ENCODE measurements around the gene GGPS1.

Gene GGPS1

DNA sequence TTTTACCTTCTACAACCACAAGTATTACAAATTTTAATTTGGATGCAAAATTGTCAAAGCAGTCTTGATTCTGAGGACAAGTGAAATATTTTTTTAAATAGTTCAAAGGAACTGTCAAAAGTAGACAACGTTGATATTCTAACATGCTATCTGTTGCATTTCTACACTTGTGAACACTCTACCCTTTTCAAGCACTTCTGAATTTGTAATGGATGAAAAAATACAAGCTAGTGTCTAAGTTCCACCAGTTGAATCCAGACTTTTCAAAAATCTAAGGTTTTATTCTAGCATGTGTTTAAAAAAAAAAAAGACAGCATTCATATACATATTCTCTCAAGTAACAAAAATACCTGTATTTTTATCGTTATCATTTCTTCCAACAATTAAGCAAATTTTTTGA lies 2.5 kb upstream of the GGPS1 start:
- in situ Hi-C loops (cut with HindIII; ENCODE audit: low sequenced_read_pairs), result no loop called here
- no peak for DNase-seq (ENCODE audit: low read depth, low spot score)
- peak overlapping the region; percentile 97 for H3K4me3 ChIP-seq (ENCODE audit: low read depth, low read length)
- TF ChIP-seq CTCF (IDR thresholded peaks at IDR 0.05; ENCODE audit: low read depth, low read length), result no peak

DNA sequence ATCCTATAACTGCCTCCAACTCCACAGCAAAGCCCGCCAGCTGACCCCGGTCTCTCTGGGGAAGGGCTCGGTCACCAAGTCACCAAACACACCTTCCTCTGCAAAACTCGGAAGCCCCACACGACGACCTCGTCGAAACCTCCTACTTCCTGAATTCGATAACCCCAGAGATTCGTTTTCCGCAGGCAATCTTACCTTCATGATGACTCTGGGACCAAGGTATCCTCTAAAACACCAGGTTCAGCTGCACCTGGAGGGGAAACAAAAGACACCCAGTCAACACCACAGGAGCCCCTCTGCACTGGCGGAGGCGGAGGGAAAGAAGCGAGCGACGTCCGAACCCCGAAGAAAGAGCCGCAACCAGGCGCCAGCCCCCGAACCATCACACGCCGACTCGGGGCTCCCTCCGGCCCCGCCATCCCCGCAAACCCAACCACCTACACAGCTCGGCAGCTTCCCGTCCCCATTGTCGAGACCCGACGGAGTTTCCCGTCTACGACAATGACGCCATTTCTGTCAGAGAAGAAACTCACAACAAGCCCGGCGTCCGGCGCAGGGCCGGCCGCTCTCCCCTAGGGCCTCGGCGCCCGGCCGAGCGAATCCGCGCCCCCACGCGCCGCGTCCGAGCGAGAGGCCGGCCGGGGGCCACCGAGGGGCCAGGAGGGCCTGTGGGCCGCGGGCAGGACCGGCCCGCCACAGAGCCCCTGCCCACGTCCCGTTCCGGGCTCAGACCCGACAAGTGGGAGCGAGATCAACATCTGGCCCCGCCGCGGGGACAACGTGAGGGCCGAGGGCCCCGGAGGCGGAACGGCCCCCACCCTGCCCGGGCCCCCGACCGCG lies 1.4 kb upstream of the GGPS1 start:
- in situ Hi-C loops (cut with HindIII; ENCODE audit: low sequenced_read_pairs), result no loop called here

GRCh38 chr1:235327559-235328270 lies 655 bp upstream of the GGPS1 start, which contains the start of gene ARID4B:
Gene ARID4B (minus strand): TSS chr1:235328179. CDS start chr1:235326919, 1,260 bp downstream.
- in situ Hi-C loops (cut with HindIII; ENCODE audit: low sequenced_read_pairs), result no loop called here
- peak within 1 kb of the TSS; percentile 97 for H3K4me3 ChIP-seq (ENCODE audit: low read depth, low read length)

More for the DNA sequence above, 1.4 kb upstream of the GGPS1 start:
- DNase-seq (ENCODE audit: low read depth, low spot score), result no peak
- no peak for TF ChIP-seq CTCF (IDR thresholded peaks at IDR 0.05; ENCODE audit: low read depth, low read length)
- peak overlapping the region; percentile 97 for H3K4me3 ChIP-seq (ENCODE audit: low read depth, low read length)

DNA sequence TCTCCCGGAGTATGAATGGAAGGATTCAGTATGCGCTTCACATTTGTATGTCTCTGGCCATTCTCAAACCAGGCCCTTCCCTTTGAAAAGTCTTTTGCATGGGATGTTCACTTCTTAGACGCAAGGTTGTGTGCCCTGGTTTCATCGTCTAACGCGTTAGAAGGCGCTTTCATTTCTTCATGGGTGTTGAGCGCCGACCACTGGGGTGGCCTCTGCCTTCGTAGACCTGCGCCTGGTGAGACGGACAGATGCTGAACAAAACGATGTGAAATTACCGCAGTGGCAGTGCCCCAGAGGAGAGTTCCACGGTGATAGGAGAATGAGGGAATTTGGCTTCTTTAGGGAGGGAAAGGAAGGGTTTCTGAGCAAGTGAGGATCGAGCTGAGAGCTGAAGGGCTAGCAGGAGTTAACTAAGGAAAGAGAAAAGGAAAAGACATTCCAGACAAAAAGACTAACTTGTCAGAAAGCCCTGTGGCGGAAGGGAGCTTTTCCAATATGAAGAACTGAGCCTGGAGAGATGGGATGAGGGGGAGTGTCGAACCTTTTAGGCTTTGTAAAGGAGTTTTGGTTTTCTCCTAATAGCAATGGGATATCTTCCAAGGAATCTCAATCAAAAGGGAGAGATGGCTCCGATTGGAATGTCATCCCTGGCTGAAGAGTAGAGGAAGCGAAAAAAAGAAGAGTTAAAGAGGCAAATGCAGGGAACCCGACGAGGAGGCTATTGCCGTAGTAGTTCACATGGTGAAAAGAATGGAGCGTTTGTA lies 951 bp downstream of the GGPS1 start:
- in situ Hi-C loops (cut with HindIII; ENCODE audit: low sequenced_read_pairs), result no loop called here
- H3K4me3 ChIP-seq (ENCODE audit: low read depth, low read length), result peak overlapping the region; percentile 66
- no peak for DNase-seq (ENCODE audit: low read depth, low spot score)
- peak; percentile 5 for TF ChIP-seq CTCF (IDR thresholded peaks at IDR 0.05; ENCODE audit: low read depth, low read length)

More at GRCh38 chr1:235327559-235328270, 655 bp upstream of the GGPS1 start, which contains the start of gene ARID4B:
- no peak for DNase-seq (ENCODE audit: low read depth, low spot score)
- TF ChIP-seq CTCF (IDR thresholded peaks at IDR 0.05; ENCODE audit: low read depth, low read length), result no peak

DNA sequence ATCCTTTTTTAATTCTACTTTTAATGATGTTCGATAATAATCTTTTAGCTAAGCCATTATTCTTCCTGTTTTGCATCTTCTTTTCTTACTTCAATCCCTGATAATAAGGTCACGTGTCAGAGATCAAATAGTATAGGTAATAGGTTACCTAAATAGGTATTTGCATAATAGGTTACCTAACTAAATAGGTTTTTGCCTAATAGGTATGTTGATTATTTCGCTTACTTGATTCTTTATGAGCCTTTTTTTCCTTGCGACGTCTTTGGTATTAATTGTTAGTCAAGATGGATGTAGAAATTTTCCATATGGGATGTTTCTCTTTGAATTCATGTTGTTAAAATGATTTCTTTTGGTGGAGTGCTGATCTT lies 2.5 kb downstream of the GGPS1 start:
- DNase-seq (ENCODE audit: low read depth, low spot score), result no peak
- TF ChIP-seq CTCF (IDR thresholded peaks at IDR 0.05; ENCODE audit: low read depth, low read length), result no peak
- H3K4me3 ChIP-seq (ENCODE audit: low read depth, low read length), result no peak overlapping the region
- in situ Hi-C loops (cut with HindIII; ENCODE audit: low sequenced_read_pairs), result no loop called here

DNA sequence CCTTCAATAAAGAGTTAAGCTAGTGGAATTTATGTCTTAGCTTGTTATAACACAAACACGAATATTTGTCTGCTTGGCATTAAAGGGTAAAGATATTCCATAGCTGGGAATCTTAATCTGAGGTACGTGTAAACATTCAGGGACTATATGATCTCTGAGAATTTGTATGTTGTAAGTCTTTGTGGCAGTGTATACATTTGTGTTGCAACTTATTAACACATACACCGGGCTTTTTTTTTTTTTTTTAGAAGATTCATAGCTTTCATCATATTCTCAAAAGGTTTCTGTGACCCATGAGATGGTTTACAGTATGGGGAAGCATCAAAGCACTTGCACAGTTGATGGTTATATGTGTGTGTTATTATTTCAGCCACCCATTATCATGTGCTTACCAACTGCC lies 3.0 kb downstream of the GGPS1 start:
- in situ Hi-C loops (cut with HindIII; ENCODE audit: low sequenced_read_pairs), result no loop called here
- no peak for TF ChIP-seq CTCF (IDR thresholded peaks at IDR 0.05; ENCODE audit: low read depth, low read length)
- H3K4me3 ChIP-seq (ENCODE audit: low read depth, low read length), result no peak overlapping the region
- no peak for DNase-seq (ENCODE audit: low read depth, low spot score)
